BJ (cell line): ENCODE results near the gene AADACL4. TPM values are rescaled to one million over a fixed set of nuclear protein-coding genes. Genes with fewer than 3 reads are reported as not detected.

Experiments used
- CTCF ChIA-PET: fragments of 350-600 bp; formaldehyde crosslinking; extraction: SDS; loops from one replicate; lab custom pipeline; 2021; ENCODE audit warnings: antibody characterized with exemption, inconsistent platforms; lab: Yijun Ruan, JAX
- POLR2A ChIA-PET: fragments of 300-600 bp; sonication (Branson Sonifier 250); formaldehyde crosslinking; extraction: SDS; loops from one replicate; lab custom pipeline; 2021; ENCODE audit warnings: antibody characterized with exemption; lab: Charles Lee
- DNase-seq: peaks from one replicate; pipeline ENCODE4 v3.0.0-alpha.2; 2011; ENCODE audit warnings: low read depth
- H3K27me3 ChIP-seq: 2 replicates; pipeline ENCODE4 v1.6.0; 2011; ENCODE audit warnings: low read length; ENCODE audit not compliant: control insufficient read depth, insufficient read depth
- H3K36me3 ChIP-seq: 2 replicates; pipeline ENCODE4 v1.5.1; 2011; ENCODE audit warnings: low read length; ENCODE audit not compliant: control insufficient read depth, insufficient read depth
- H3K4me3 ChIP-seq: 2 replicates; pipeline ENCODE4 v1.5.1; 2011; ENCODE audit warnings: low read depth, mild to moderate bottlenecking, control low read depth, low read length
- polyA plus RNA-seq: library from polyadenylated mRNA; depleted of rRNA; stranded (reverse); fragments of >200 nt; gene quantifications from 2 replicates; pipeline ENCODE4 v1.2.3, GENCODE V29; 2011
- TF ChIP-seq, protein P1 (sequence below): IDR thresholded peaks from 2 replicates; pipeline ENCODE4 v1.5.1; 2011; ENCODE audit warnings: low read depth, mild to moderate bottlenecking, control low read depth, inconsistent platforms, low read length, moderate library complexity; ENCODE audit not compliant: insufficient read depth

AADACL4 gene
- polyA plus RNA-seq, 1 experiment: 0.20 TPM

DNA sequence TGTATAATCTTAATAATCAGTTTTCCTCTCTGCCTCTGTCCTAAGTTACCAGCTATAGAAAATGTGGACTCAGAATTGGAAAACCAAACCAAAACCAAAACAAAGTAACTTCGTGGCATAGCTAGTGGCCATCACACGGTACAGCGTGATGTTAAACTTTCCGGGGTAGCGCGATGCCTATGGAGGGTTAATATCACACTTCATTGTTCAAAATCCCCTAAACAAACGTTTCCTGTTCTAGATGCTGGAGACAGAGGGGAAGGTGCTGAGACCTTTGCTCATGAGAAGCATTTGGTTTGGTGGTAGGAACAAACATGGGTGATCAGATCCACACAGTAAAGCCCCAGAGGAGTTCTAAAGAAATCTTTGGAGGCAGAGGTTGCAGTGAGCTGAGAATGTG lies 4.9 kb downstream of the AADACL4 start:
- H3K36me3 ChIP-seq: no peaks in the 10 kb centered on the region
- no peak overlapping the region for H3K4me3 ChIP-seq
- CTCF ChIA-PET: interaction anchor here (1.0 to 3.3 kb wide), 4 partner anchors 10 to 336 kb away, joined by 3 to 18 read pairs (median 3); no protein-coding TSS in a partner anchor
- no peak for DNase-seq
- peaks cover 3% of the 10 kb centered on the region; the same call in 1 of the 2 replicates for H3K27me3 ChIP-seq
- POLR2A ChIA-PET: interaction anchor here (1.5 kb wide), 1 partner anchor 30 kb away, joined by 13 read pairs; the partner anchor contains the start of gene DHRS3
- TF ChIP-seq, protein P1, sequence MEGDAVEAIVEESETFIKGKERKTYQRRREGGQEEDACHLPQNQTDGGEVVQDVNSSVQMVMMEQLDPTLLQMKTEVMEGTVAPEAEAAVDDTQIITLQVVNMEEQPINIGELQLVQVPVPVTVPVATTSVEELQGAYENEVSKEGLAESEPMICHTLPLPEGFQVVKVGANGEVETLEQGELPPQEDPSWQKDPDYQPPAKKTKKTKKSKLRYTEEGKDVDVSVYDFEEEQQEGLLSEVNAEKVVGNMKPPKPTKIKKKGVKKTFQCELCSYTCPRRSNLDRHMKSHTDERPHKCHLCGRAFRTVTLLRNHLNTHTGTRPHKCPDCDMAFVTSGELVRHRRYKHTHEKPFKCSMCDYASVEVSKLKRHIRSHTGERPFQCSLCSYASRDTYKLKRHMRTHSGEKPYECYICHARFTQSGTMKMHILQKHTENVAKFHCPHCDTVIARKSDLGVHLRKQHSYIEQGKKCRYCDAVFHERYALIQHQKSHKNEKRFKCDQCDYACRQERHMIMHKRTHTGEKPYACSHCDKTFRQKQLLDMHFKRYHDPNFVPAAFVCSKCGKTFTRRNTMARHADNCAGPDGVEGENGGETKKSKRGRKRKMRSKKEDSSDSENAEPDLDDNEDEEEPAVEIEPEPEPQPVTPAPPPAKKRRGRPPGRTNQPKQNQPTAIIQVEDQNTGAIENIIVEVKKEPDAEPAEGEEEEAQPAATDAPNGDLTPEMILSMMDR: no peak

DNA sequence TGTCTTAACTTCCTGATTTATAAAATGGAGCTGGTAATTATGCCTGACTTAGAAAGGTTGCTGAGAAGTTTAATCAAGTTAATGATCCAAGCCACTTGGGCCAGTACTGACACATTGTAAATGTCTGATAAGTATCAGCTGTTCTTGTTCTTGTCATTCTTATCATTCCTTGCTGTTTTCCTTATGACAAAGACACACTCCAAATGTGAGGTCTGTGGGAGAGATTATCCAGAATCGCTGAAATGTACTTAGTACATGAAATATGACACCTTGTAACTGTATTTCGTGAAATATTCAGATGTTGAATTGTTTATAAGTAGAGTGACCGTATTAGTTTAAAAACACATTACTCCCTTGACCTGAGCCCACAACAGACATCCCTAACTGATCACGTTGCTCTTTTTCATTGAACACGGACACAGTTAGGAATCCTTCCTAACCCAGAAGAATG lies 6.1 kb downstream of the AADACL4 start:
- POLR2A ChIA-PET: interaction anchor here (0.6 to 1.5 kb wide), 4 partner anchors 10 to 195 kb away, joined by 3 to 13 read pairs (median 4); partner anchors contain the start of gene DHRS3
- CTCF ChIA-PET: interaction anchor here (0.9 to 3.3 kb wide), 6 partner anchors 9 to 337 kb away, joined by 3 to 18 read pairs (median 3); no protein-coding TSS in a partner anchor
- Histone ChIP-seq H3K36me3 (no peaks in the 10 kb centered on the region), H3K4me3 (no peak overlapping the region), H3K27me3 (peaks cover 3% of the 10 kb centered on the region; the same call in 1 of the 2 replicates)
- TF ChIP-seq, protein P1: no peak
- peak; percentile 85 for DNase-seq

DNA sequence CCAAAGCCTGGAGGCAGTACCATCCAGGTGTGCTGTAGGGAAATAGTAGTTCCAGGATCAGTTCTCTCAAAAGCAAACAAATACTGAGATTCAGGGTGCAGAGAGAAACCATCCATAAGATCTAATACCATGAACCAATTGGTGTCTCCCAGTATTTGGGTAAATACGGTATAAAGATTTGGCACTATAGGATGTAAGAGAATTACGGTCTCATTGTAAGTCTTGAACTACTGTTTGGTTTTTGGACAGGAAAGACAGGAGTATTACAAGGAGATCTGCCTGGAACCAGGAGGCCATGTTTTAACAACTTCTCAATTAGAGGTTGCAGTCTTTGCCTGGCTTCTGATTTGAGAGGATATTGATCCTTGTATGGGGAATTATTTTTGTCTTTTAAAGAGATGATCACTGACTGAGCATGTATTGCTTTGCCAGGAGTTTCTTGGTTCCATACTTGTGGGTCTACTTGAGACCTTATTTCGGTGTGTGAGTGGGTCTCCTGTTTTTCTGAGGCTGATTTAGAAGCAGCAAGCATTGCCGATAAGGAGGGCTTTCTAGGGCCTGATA lies 10.2 kb downstream of the AADACL4 start:
- DNase-seq: no peak
- CTCF ChIA-PET: no interaction called here
- peaks cover 2% of the 10 kb centered on the region for H3K27me3 ChIP-seq
- POLR2A ChIA-PET: no interaction called here
- TF ChIP-seq, protein P1: no peak
- H3K4me3 ChIP-seq: no peak overlapping the region
- no peaks in the 10 kb centered on the region for H3K36me3 ChIP-seq

DNA sequence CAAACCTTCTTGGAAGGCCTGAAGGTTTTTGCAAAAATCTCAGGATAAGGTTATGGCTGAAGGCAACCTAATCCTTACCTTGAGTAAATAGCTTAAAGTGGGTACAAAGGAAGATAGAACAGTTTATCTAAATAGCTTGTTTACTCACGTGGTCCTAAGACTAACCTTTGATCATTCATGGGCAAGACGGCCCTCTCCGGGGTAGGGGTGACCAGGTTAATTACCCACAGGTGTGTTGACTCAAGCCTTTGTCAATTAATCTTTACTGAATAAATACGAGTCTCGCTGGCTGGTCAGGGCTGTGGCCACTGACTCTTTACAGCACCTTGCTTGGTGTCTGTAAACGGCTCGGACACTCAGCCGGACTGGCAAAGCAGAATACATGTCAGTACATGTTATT lies 10.8 kb downstream of the AADACL4 start:
- CTCF ChIA-PET: interaction anchor here (9.5 kb wide), 1 partner anchor 342 kb away, joined by 83 read pairs; no protein-coding TSS in a partner anchor
- H3K4me3 ChIP-seq: no peak overlapping the region
- no peaks in the 10 kb centered on the region for H3K36me3 ChIP-seq
- TF ChIP-seq, protein P1: no peak
- POLR2A ChIA-PET: no interaction called here
- DNase-seq: no peak
- H3K27me3 ChIP-seq: peaks cover 2% of the 10 kb centered on the region

DNA sequence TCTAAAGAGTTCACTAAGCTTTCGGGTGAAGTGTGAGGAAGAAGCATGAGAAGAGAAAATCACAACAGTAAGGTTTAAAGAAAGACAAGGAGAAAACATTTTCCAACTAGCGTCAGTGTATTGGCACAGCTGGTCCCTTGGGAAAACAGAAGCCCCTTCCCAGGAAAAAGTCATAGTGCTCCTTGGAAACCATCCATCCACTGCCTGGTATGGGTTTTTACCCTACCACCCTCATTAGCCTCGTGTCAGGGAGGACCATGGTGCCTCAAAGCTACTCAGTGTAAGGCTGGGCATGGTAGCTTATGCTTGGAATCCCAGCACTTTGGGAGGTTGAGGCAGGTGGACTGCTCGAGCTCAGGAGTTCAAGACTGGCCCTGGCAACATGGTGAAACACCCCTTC lies 12.7 kb downstream of the AADACL4 start:
- H3K27me3 ChIP-seq: peaks cover 2% of the 10 kb centered on the region
- CTCF ChIA-PET: interaction anchor here (1.0 to 9.5 kb wide), 5 partner anchors 10 to 382 kb away, joined by 3 to 83 read pairs (median 20); no protein-coding TSS in a partner anchor
- H3K36me3 ChIP-seq: no peaks in the 10 kb centered on the region
- POLR2A ChIA-PET: no interaction called here
- DNase-seq: no peak
- no peak overlapping the region for H3K4me3 ChIP-seq
- TF ChIP-seq, protein P1: no peak
